Activated T-helper 1 cell treated with anti-CD3 and anti-CD28 coated beads, Interleukin-12 subunit alpha, Interleukin-12 subunit beta, Interleukin-2, Interleukin-4 antibody, amounts not matched to agents 30 ng/mL and 10 ng/mL and 1 ng/mL, durations not matched to agents 14 hours and 24 hours and 36 hours (primary cell): ENCODE data around the gene COL4A2. TPM values are rescaled to one million over a fixed set of nuclear protein-coding genes. Genes with fewer than 3 reads are reported as not detected.

ENCODE experiments used
- DNase-seq: peaks from one replicate; pipeline ENCODE4 v3.0.0; 2021; ENCODE audit warnings: low spot score
- H3K27ac Mint-ChIP-seq: one replicate; pipeline ENCODE4 v1.8.0; 2021; ENCODE audit warnings: mild to moderate bottlenecking, mixed read lengths
- H3K27me3 Mint-ChIP-seq: one replicate; pipeline ENCODE4 v1.8.0; 2022; ENCODE audit warnings: mild to moderate bottlenecking, moderate library complexity, mixed read lengths; ENCODE audit not compliant: insufficient read depth
- H3K36me3 Mint-ChIP-seq: one replicate; pipeline ENCODE4 v1.8.0; 2021; ENCODE audit warnings: low read depth, mixed read lengths
- H3K4me1 Mint-ChIP-seq: one replicate; pipeline ENCODE4 v1.8.0; 2021; ENCODE audit warnings: low read depth, mixed read lengths
- H3K4me3 Mint-ChIP-seq: one replicate; pipeline ENCODE4 v1.8.0; 2021; ENCODE audit warnings: mild to moderate bottlenecking, moderate library complexity, mixed read lengths
- H3K9me3 Mint-ChIP-seq: one replicate; pipeline ENCODE4 v1.8.0; 2021; ENCODE audit warnings: mixed read lengths
- intact Hi-C: fragments of 100-400 bp; cut with micrococcal nuclease; formaldehyde crosslinking; loops from one replicate; pipeline ENCODE4 v1.15.1; 2024
- total RNA-seq: library from RNA; stranded (reverse); gene quantifications from 2 replicates; pipeline ENCODE4 v1.2.3, GENCODE V29; 2022

COL4A2 gene
- total RNA-seq, 1 donor from 2014 or later = not detected

GRCh38 chr13:110286833-110287819 lies 20.0 kb upstream of the COL4A2 start:
- Mint-ChIP-seq H3K36me3 (no peaks in the 10 kb centered on the region), H3K4me3 (no peak overlapping the region), H3K27me3 (no peaks in the 10 kb centered on the region), H3K9me3 (no peaks in the 10 kb centered on the region), H3K4me1 (no peaks in the 10 kb centered on the region), H3K27ac (no peak overlapping the region)
- no peak for DNase-seq
- intact Hi-C loops = no loop called here

- H3K36me3 Mint-ChIP-seq = no peaks in the 10 kb centered on the region
- no peaks in the 10 kb centered on the region for H3K4me1 Mint-ChIP-seq
- no peak for DNase-seq
- no peak overlapping the region for H3K4me3 Mint-ChIP-seq
- intact Hi-C loops = no loop called here
- H3K27ac Mint-ChIP-seq = no peak overlapping the region
- no peaks in the 10 kb centered on the region for H3K9me3 Mint-ChIP-seq
- H3K27me3 Mint-ChIP-seq = peaks cover 2% of the 10 kb centered on the region
These were observed 17.9 kb upstream of the COL4A2 start for GRCh38 chr13:110289174-110289573.

- no peak overlapping the region for H3K27ac Mint-ChIP-seq
- no peaks in the 10 kb centered on the region for H3K36me3 Mint-ChIP-seq
These were observed 17.4 kb upstream of the COL4A2 start for GRCh38 chr13:110289661-110290060.

GRCh38 chr13:110290153-110290552 lies 16.9 kb upstream of the COL4A2 start:
- Mint-ChIP-seq H3K36me3 (no peaks in the 10 kb centered on the region), H3K27me3 (peaks cover 4% of the 10 kb centered on the region), H3K4me1 (no peaks in the 10 kb centered on the region), H3K9me3 (no peaks in the 10 kb centered on the region), H3K27ac (no peak overlapping the region), H3K4me3 (no peak overlapping the region)
- intact Hi-C loops = no loop called here
- DNase-seq = no peak

More at GRCh38 chr13:110289661-110290060, 17.4 kb upstream of the COL4A2 start:
- Mint-ChIP-seq H3K4me1 (no peaks in the 10 kb centered on the region), H3K4me3 (no peak overlapping the region), H3K27me3 (peaks cover 2% of the 10 kb centered on the region), H3K9me3 (no peaks in the 10 kb centered on the region)
- DNase-seq = no peak
- intact Hi-C loops = no loop called here

- no peaks in the 10 kb centered on the region for H3K36me3 Mint-ChIP-seq
- no peak for DNase-seq
- peaks cover 8% of the 10 kb centered on the region for H3K27me3 Mint-ChIP-seq
- no peak overlapping the region for H3K4me3 Mint-ChIP-seq
- H3K4me1 Mint-ChIP-seq = no peaks in the 10 kb centered on the region
- no peak overlapping the region for H3K27ac Mint-ChIP-seq
- H3K9me3 Mint-ChIP-seq = no peaks in the 10 kb centered on the region
- intact Hi-C loops = no loop called here
These were observed 16.3 kb upstream of the COL4A2 start for GRCh38 chr13:110290826-110291225.

GRCh38 chr13:110291286-110291685 lies 15.8 kb upstream of the COL4A2 start:
- no peaks in the 10 kb centered on the region for H3K4me1 Mint-ChIP-seq
- peaks cover 10% of the 10 kb centered on the region for H3K27me3 Mint-ChIP-seq
- intact Hi-C loops = no loop called here
- no peaks in the 10 kb centered on the region for H3K36me3 Mint-ChIP-seq
- no peak overlapping the region for H3K4me3 Mint-ChIP-seq
- no peak for DNase-seq
- no peak overlapping the region for H3K27ac Mint-ChIP-seq
- H3K9me3 Mint-ChIP-seq = no peaks in the 10 kb centered on the region

GRCh38 chr13:110293037-110293436 lies 14.0 kb upstream of the COL4A2 start:
- H3K9me3 Mint-ChIP-seq = no peaks in the 10 kb centered on the region
- H3K4me3 Mint-ChIP-seq = no peak overlapping the region
- H3K4me1 Mint-ChIP-seq = no peaks in the 10 kb centered on the region
- peaks cover 17% of the 10 kb centered on the region for H3K27me3 Mint-ChIP-seq
- no peak for DNase-seq
- no peak overlapping the region for H3K27ac Mint-ChIP-seq
- no peaks in the 10 kb centered on the region for H3K36me3 Mint-ChIP-seq
- intact Hi-C loops = no loop called here

GRCh38 chr13:110293649-110294048 lies 13.4 kb upstream of the COL4A2 start:
- Mint-ChIP-seq H3K9me3 (no peaks in the 10 kb centered on the region), H3K36me3 (no peaks in the 10 kb centered on the region), H3K27ac (no peak overlapping the region), H3K4me3 (no peak overlapping the region), H3K27me3 (peaks cover 22% of the 10 kb centered on the region), H3K4me1 (peaks cover 5% of the 10 kb centered on the region)
- intact Hi-C loops = no loop called here
- no peak for DNase-seq

- peaks cover 22% of the 10 kb centered on the region for H3K27me3 Mint-ChIP-seq
- H3K27ac Mint-ChIP-seq = no peak overlapping the region
- intact Hi-C loops = no loop called here
- no peaks in the 10 kb centered on the region for H3K36me3 Mint-ChIP-seq
- no peak overlapping the region for H3K4me3 Mint-ChIP-seq
- DNase-seq = no peak
- peaks cover 9% of the 10 kb centered on the region for H3K4me1 Mint-ChIP-seq
- H3K9me3 Mint-ChIP-seq = no peaks in the 10 kb centered on the region
These were observed 12.9 kb upstream of the COL4A2 start for GRCh38 chr13:110294146-110294545.

GRCh38 chr13:110294622-110295021 lies 12.5 kb upstream of the COL4A2 start:
- Mint-ChIP-seq H3K36me3 (no peaks in the 10 kb centered on the region), H3K4me3 (no peak overlapping the region), H3K27ac (no peak overlapping the region), H3K4me1 (peaks cover 9% of the 10 kb centered on the region), H3K27me3 (peaks cover 22% of the 10 kb centered on the region), H3K9me3 (no peaks in the 10 kb centered on the region)
- intact Hi-C loops = loop anchor here (5.0 kb wide), 1 partner anchor 72 kb away; no protein-coding TSS in a partner anchor
- no peak for DNase-seq

- H3K4me1 Mint-ChIP-seq = peaks cover 9% of the 10 kb centered on the region
- H3K27me3 Mint-ChIP-seq = peaks cover 27% of the 10 kb centered on the region
- intact Hi-C loops = loop anchor here (5.0 kb wide), 1 partner anchor 75 kb away; no protein-coding TSS in a partner anchor
- H3K27ac Mint-ChIP-seq = no peak overlapping the region
- H3K4me3 Mint-ChIP-seq = no peak overlapping the region
- H3K9me3 Mint-ChIP-seq = no peaks in the 10 kb centered on the region
- no peaks in the 10 kb centered on the region for H3K36me3 Mint-ChIP-seq
- no peak for DNase-seq
These were observed 10.1 kb upstream of the COL4A2 start for GRCh38 chr13:110297011-110297410.

GRCh38 chr13:110297766-110298504 lies 9.1 kb upstream of the COL4A2 start:
- no peak overlapping the region for H3K4me3 Mint-ChIP-seq
- peaks cover 9% of the 10 kb centered on the region for H3K4me1 Mint-ChIP-seq
- peaks cover 29% of the 10 kb centered on the region for H3K27me3 Mint-ChIP-seq
- H3K36me3 Mint-ChIP-seq = no peaks in the 10 kb centered on the region
- no peak overlapping the region for H3K27ac Mint-ChIP-seq
- DNase-seq = no peak
- H3K9me3 Mint-ChIP-seq = no peaks in the 10 kb centered on the region
- intact Hi-C loops = loop anchor here (1.0 to 5.0 kb wide), 2 partner anchors 8 to 76 kb away; no protein-coding TSS in a partner anchor
